HG02938 (cell line): ENCODE measurements around the gene AARSD1.
"Not testable (repeated sequence)": the region's sequence is repeated elsewhere in the genome, so short reads cannot be mapped to it uniquely, and the experiment has no call there.

Source experiments
- ATAC-seq: cut with Tn5 transposase; IDR thresholded peaks from one replicate; pipeline ENCODE4 v1.9.1; 2021; ENCODE audit warnings: mild to moderate bottlenecking, moderate library complexity; ENCODE audit not compliant: unreplicated experiment

The AARSD1 gene

GRCh38 chr17:42982266-42982665 lies 18.0 kb upstream of the AARSD1 start:
- ATAC-seq = no peak

- ATAC-seq = peak; percentile 38
Measured at GRCh38 chr17:42980766-42981397, 16.6 kb upstream of the AARSD1 start.

GRCh38 chr17:42980274-42980765 lies 16.1 kb upstream of the AARSD1 start, which contains the start of gene RUNDC1:
Gene RUNDC1, plus strand, starts transcription at chr17:42980565. Its CDS starts 12 bp downstream, at chr17:42980577.
- peak; percentile 61 for ATAC-seq

- ATAC-seq = no peak
Measured at GRCh38 chr17:42979511-42980273, 15.4 kb upstream of the AARSD1 start, which contains the start of gene PTGES3L. Gene PTGES3L, minus strand, starts transcription at chr17:42980080. Its CDS starts 27 bp downstream, at chr17:42980053.

- not testable (repeated sequence) for ATAC-seq
Measured at GRCh38 chr17:42975701-42976100, 11.4 kb upstream of the AARSD1 start.

GRCh38 chr17:42975265-42975664 lies 11.0 kb upstream of the AARSD1 start:
- ATAC-seq = no peak

GRCh38 chr17:42973323-42973722 lies 9.1 kb upstream of the AARSD1 start:
- ATAC-seq = not testable (repeated sequence)

GRCh38 chr17:42971589-42971988 lies 7.3 kb upstream of the AARSD1 start:
- no peak for ATAC-seq

- no peak for ATAC-seq
Measured at GRCh38 chr17:42969001-42969581, 4.8 kb upstream of the AARSD1 start.

- no peak for ATAC-seq
Measured at GRCh38 chr17:42967925-42968324, 3.7 kb upstream of the AARSD1 start.

GRCh38 chr17:42953669-42954068 lies 10.6 kb downstream of the AARSD1 start:
- ATAC-seq = no peak

- no peak for ATAC-seq
Measured at GRCh38 chr17:42950044-42950783, 14.0 kb downstream of the AARSD1 start.

GRCh38 chr17:42946812-42947211 lies 17.4 kb downstream of the AARSD1 start:
- ATAC-seq = no peak

GRCh38 chr17:42944211-42944610 lies 20.0 kb downstream of the AARSD1 start:
- no peak for ATAC-seq

- ATAC-seq = no peak
Measured at GRCh38 chr17:42937712-42938596, 26.3 kb downstream of the AARSD1 start.

GRCh38 chr17:42929497-42929844 lies 34.8 kb downstream of the AARSD1 start:
- no peak for ATAC-seq

GRCh38 chr17:42928714-42929496 lies 35.3 kb downstream of the AARSD1 start:
- no peak for ATAC-seq

GRCh38 chr17:42924891-42925290 lies 39.4 kb downstream of the AARSD1 start:
- ATAC-seq = no peak

GRCh38 chr17:42923472-42923871 lies 40.8 kb downstream of the AARSD1 start:
- ATAC-seq = not testable (repeated sequence)
